ENCODE measurements around the gene C5. TPM values are rescaled to one million over a fixed set of nuclear protein-coding genes. Genes with fewer than 3 reads are reported as not detected.

C5 gene
- total RNA-seq, 2 experiments from 2014 or later, result 3.8 to 7.9 TPM

- Histone ChIP-seq H3K9me3 (ENCODE audit: low read length) (no peaks in the 10 kb centered on the region), H3K9me2 (ENCODE audit: insufficient read depth, low read length) (no peaks in the 10 kb centered on the region), H2AFZ (ENCODE audit: low read length) (no peak overlapping the region), H3K4me3 (ENCODE audit: low read depth, low read length, poor library complexity, severe bottlenecking) (no peak overlapping the region), H3K79me2 (ENCODE audit: insufficient read depth, low read depth, low read length) (no peaks in the 10 kb centered on the region), H3K27ac (ENCODE audit: low read depth, low read length, poor library complexity, severe bottlenecking) (no peak overlapping the region), H3K4me2 (ENCODE audit: low read length) (no peak overlapping the region), H4K20me1 (ENCODE audit: insufficient read depth, low read length) (no peaks in the 10 kb centered on the region), H3K4me1 (ENCODE audit: insufficient read depth, low read length, poor library complexity, severe bottlenecking) (no peaks in the 10 kb centered on the region), H3K36me3 (ENCODE audit: insufficient read depth, low read length) (no peaks in the 10 kb centered on the region)
- intact Hi-C loops (cut with micrococcal nuclease; ENCODE audit: unreplicated experiment), result no loop called here
- no TSS peak for BruUV-seq (replicated peaks)
- ChIA-PET POLR2A (interaction anchor here (0.7 kb wide), 1 partner anchor 1376 kb away, joined by 3 read pairs; no protein-coding TSS in a partner anchor), CTCF (ENCODE audit: unreplicated experiment) (no interaction called here)
- TF ChIP-seq, protein P1, sequence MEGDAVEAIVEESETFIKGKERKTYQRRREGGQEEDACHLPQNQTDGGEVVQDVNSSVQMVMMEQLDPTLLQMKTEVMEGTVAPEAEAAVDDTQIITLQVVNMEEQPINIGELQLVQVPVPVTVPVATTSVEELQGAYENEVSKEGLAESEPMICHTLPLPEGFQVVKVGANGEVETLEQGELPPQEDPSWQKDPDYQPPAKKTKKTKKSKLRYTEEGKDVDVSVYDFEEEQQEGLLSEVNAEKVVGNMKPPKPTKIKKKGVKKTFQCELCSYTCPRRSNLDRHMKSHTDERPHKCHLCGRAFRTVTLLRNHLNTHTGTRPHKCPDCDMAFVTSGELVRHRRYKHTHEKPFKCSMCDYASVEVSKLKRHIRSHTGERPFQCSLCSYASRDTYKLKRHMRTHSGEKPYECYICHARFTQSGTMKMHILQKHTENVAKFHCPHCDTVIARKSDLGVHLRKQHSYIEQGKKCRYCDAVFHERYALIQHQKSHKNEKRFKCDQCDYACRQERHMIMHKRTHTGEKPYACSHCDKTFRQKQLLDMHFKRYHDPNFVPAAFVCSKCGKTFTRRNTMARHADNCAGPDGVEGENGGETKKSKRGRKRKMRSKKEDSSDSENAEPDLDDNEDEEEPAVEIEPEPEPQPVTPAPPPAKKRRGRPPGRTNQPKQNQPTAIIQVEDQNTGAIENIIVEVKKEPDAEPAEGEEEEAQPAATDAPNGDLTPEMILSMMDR (conservative IDR thresholded peaks at IDR 0.05; ENCODE audit: low read length), result peak; percentile 47; the same call in 1 of the 2 replicates
- TF ChIP-seq EZH2phosphoT487 (IDR thresholded peaks at IDR 0.05; ENCODE audit: borderline replicate concordance, low read depth, low read length), result no peak
- DNase-seq (ENCODE audit: low spot score), result peak; percentile 20
Measured at GRCh38 chr9:121023064-121023463, 27.0 kb downstream of the C5 start.

DNA sequence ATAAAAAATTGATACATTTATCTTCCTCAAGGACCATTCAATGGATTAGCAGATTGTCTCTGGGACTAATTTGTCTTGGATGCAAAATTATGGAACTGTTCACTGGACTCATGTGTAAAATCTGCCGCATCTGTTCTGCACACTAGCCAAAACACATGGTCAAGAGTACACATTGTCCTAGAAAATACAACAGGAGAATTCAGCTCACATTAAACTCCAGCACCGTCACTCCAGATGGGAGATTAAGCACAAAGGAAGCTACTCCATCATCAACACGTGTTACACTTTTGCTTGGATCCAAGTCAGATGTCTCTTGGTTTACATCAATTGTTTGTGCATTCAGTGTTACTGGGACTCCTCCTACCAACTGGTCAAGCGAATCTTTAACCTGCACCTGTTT is 28.8 kb downstream of the C5 start:
- H3K79me2 ChIP-seq (ENCODE audit: insufficient read depth, low read depth, low read length), result no peaks in the 10 kb centered on the region
- H2AFZ ChIP-seq (ENCODE audit: low read length), result no peak overlapping the region
- no peaks in the 10 kb centered on the region for H4K20me1 ChIP-seq (ENCODE audit: insufficient read depth, low read length)
- H3K4me2 ChIP-seq (ENCODE audit: low read length), result no peak overlapping the region
- H3K9me2 ChIP-seq (ENCODE audit: insufficient read depth, low read length), result no peaks in the 10 kb centered on the region
- DNase-seq (ENCODE audit: low spot score), result peak; percentile 7
- ChIA-PET POLR2A (interaction anchor here (0.8 kb wide), 1 partner anchor 14 kb away, joined by 4 read pairs; no protein-coding TSS in a partner anchor), CTCF (ENCODE audit: unreplicated experiment) (no interaction called here)
- no TSS peak for BruUV-seq (replicated peaks)
- no peaks in the 10 kb centered on the region for H3K36me3 ChIP-seq (ENCODE audit: insufficient read depth, low read length)
- intact Hi-C loops (cut with micrococcal nuclease; ENCODE audit: unreplicated experiment), result no loop called here
- H3K4me3 ChIP-seq (ENCODE audit: low read depth, low read length, poor library complexity, severe bottlenecking), result no peak overlapping the region
- TF ChIP-seq, protein P1 (conservative IDR thresholded peaks at IDR 0.05; ENCODE audit: low read length), result no peak
- TF ChIP-seq EZH2phosphoT487 (IDR thresholded peaks at IDR 0.05; ENCODE audit: borderline replicate concordance, low read depth, low read length), result no peak
- H3K27ac ChIP-seq (ENCODE audit: low read depth, low read length, poor library complexity, severe bottlenecking), result no peak overlapping the region
- H3K9me3 ChIP-seq (ENCODE audit: low read length), result no peaks in the 10 kb centered on the region
- H3K4me1 ChIP-seq (ENCODE audit: insufficient read depth, low read length, poor library complexity, severe bottlenecking), result no peaks in the 10 kb centered on the region

GRCh38 chr9:121019273-121019672 is 30.8 kb downstream of the C5 start:
- H3K36me3 ChIP-seq (ENCODE audit: insufficient read depth, low read length), result no peaks in the 10 kb centered on the region
- no peaks in the 10 kb centered on the region for H4K20me1 ChIP-seq (ENCODE audit: insufficient read depth, low read length)
- no peak for DNase-seq (ENCODE audit: low spot score)
- no TSS peak for BruUV-seq (replicated peaks)
- TF ChIP-seq, protein P1 (conservative IDR thresholded peaks at IDR 0.05; ENCODE audit: low read length), result no peak
- TF ChIP-seq EZH2phosphoT487 (IDR thresholded peaks at IDR 0.05; ENCODE audit: borderline replicate concordance, low read depth, low read length), result no peak
- H3K79me2 ChIP-seq (ENCODE audit: insufficient read depth, low read depth, low read length), result no peaks in the 10 kb centered on the region
- ChIA-PET POLR2A (no interaction called here), CTCF (ENCODE audit: unreplicated experiment) (no interaction called here)
- no peak overlapping the region for H3K4me3 ChIP-seq (ENCODE audit: low read depth, low read length, poor library complexity, severe bottlenecking)
- no peaks in the 10 kb centered on the region for H3K9me2 ChIP-seq (ENCODE audit: insufficient read depth, low read length)
- H3K9me3 ChIP-seq (ENCODE audit: low read length), result no peaks in the 10 kb centered on the region
- intact Hi-C loops (cut with micrococcal nuclease; ENCODE audit: unreplicated experiment), result no loop called here
- H3K4me1 ChIP-seq (ENCODE audit: insufficient read depth, low read length, poor library complexity, severe bottlenecking), result no peaks in the 10 kb centered on the region
- no peak overlapping the region for H3K4me2 ChIP-seq (ENCODE audit: low read length)
- H2AFZ ChIP-seq (ENCODE audit: low read length), result no peak overlapping the region
- no peak overlapping the region for H3K27ac ChIP-seq (ENCODE audit: low read depth, low read length, poor library complexity, severe bottlenecking)
